ENCODE data around the gene CCL7. TPM values are rescaled to one million over a fixed set of nuclear protein-coding genes. Genes with fewer than 3 reads are reported as not detected.

The CCL7 gene
- polyA plus RNA-seq, 4 donors = 0.15 TPM; not detected in 3

- no peaks in the 10 kb centered on the region for H3K9me3 ChIP-seq (ENCODE audit: control insufficient read depth in 2 of 2, insufficient read depth in 1 of 2, low read depth in 1 of 2, low read length in 1 of 2)
- FAIRE-seq (no peak), DNase-seq (no peak)
- H3K27ac ChIP-seq (ENCODE audit: low read depth in 1 of 3, low read length in 2 of 3) = no peak overlapping the region
- H3K36me3 ChIP-seq (ENCODE audit: control insufficient read depth in 3 of 3, insufficient read depth in 2 of 3, low read depth in 1 of 3, low read length in 3 of 3) = no peaks in the 10 kb centered on the region
- peaks cover 0 to 2% (median 0%) of the 10 kb centered on the region in 3 donors for H3K27me3 ChIP-seq (ENCODE audit: control insufficient read depth in 3 of 3, insufficient read depth in 3 of 3, low read length in 3 of 3)
- WGBS, 3 donors = 68 to 86% (median 77%) methylated on average over 3 of the region's 3 CpGs
- H3K4me3 ChIP-seq (ENCODE audit: low read depth in 1 of 3, low read length in 3 of 3) = no peak overlapping the region
- H3K4me1 ChIP-seq (ENCODE audit: control insufficient read depth in 3 of 3, insufficient read depth in 2 of 3, low read depth in 1 of 3, low read length in 2 of 3) = peaks cover 0 to 78% (median 10%) of the 10 kb centered on the region in 3 donors
These were observed 18.8 kb upstream of the CCL7 start for GRCh38 chr17:34251186-34251585.

- Histone ChIP-seq H3K4me1 (ENCODE audit: control insufficient read depth in 3 of 3, insufficient read depth in 2 of 3, low read depth in 1 of 3, low read length in 2 of 3) (peaks cover 0 to 71% (median 10%) of the 10 kb centered on the region in 3 donors), H3K4me3 (ENCODE audit: low read depth in 1 of 3, low read length in 3 of 3) (no peak overlapping the region), H3K9me3 (ENCODE audit: control insufficient read depth in 2 of 2, insufficient read depth in 1 of 2, low read depth in 1 of 2, low read length in 1 of 2) (no peaks in the 10 kb centered on the region), H3K27me3 (ENCODE audit: control insufficient read depth in 3 of 3, insufficient read depth in 3 of 3, low read length in 3 of 3) (peaks cover 0 to 2% (median 0%) of the 10 kb centered on the region in 3 donors), H3K36me3 (ENCODE audit: control insufficient read depth in 3 of 3, insufficient read depth in 2 of 3, low read depth in 1 of 3, low read length in 3 of 3) (no peaks in the 10 kb centered on the region), H3K27ac (ENCODE audit: low read depth in 1 of 3, low read length in 2 of 3) (peak overlapping the region in 2 of 3 donors; percentile 13 to 88)
- 25 to 36% (median 32%) methylated on average over 5 of the region's 5 CpGs for WGBS, 3 donors
- no peak for DNase-seq
- FAIRE-seq = no peak
These were observed 18.0 kb upstream of the CCL7 start for GRCh38 chr17:34252095-34252443.

- 6 to 22% (median 21%) methylated on average over 6 of the region's 6 CpGs for WGBS, 3 donors
These were observed 17.4 kb upstream of the CCL7 start for GRCh38 chr17:34252444-34253138.

GRCh38 chr17:34253139-34253525, 16.9 kb upstream of the CCL7 start:
- FAIRE-seq (no peak), DNase-seq (no peak)
- Histone ChIP-seq H3K4me1 (ENCODE audit: control insufficient read depth in 3 of 3, insufficient read depth in 2 of 3, low read depth in 1 of 3, low read length in 2 of 3) (peaks cover 0 to 61% (median 10%) of the 10 kb centered on the region in 3 donors), H3K27ac (ENCODE audit: low read depth in 1 of 3, low read length in 2 of 3) (peak overlapping the region in 2 of 3 donors; percentile 3 to 88), H3K9me3 (ENCODE audit: control insufficient read depth in 2 of 2, insufficient read depth in 1 of 2, low read depth in 1 of 2, low read length in 1 of 2) (no peaks in the 10 kb centered on the region), H3K4me3 (ENCODE audit: low read depth in 1 of 3, low read length in 3 of 3) (no peak overlapping the region), H3K27me3 (ENCODE audit: control insufficient read depth in 3 of 3, insufficient read depth in 3 of 3, low read length in 3 of 3) (peaks cover 0 to 2% (median 0%) of the 10 kb centered on the region in 3 donors), H3K36me3 (ENCODE audit: control insufficient read depth in 3 of 3, insufficient read depth in 2 of 3, low read depth in 1 of 3, low read length in 3 of 3) (no peaks in the 10 kb centered on the region)
- WGBS, 3 donors = 72 to 81% (median 74%) methylated on average over 3 of the region's 3 CpGs

More at GRCh38 chr17:34252444-34253138, 17.4 kb upstream of the CCL7 start:
- FAIRE-seq (no peak), DNase-seq (peak; percentile 12 to 68)
- peaks cover 0 to 66% (median 10%) of the 10 kb centered on the region in 3 donors for H3K4me1 ChIP-seq (ENCODE audit: control insufficient read depth in 3 of 3, insufficient read depth in 2 of 3, low read depth in 1 of 3, low read length in 2 of 3)
- H3K4me3 ChIP-seq (ENCODE audit: low read depth in 1 of 3, low read length in 3 of 3) = no peak overlapping the region
- no peaks in the 10 kb centered on the region for H3K36me3 ChIP-seq (ENCODE audit: control insufficient read depth in 3 of 3, insufficient read depth in 2 of 3, low read depth in 1 of 3, low read length in 3 of 3)
- peak overlapping the region in 2 of 3 donors; percentile 13 to 88 for H3K27ac ChIP-seq (ENCODE audit: low read depth in 1 of 3, low read length in 2 of 3)
- H3K27me3 ChIP-seq (ENCODE audit: control insufficient read depth in 3 of 3, insufficient read depth in 3 of 3, low read length in 3 of 3) = peaks cover 0 to 2% (median 0%) of the 10 kb centered on the region in 3 donors
- no peaks in the 10 kb centered on the region for H3K9me3 ChIP-seq (ENCODE audit: control insufficient read depth in 2 of 2, insufficient read depth in 1 of 2, low read depth in 1 of 2, low read length in 1 of 2)

- FAIRE-seq (no peak), DNase-seq (no peak)
- H3K4me1 ChIP-seq (ENCODE audit: control insufficient read depth in 3 of 3, insufficient read depth in 2 of 3, low read depth in 1 of 3, low read length in 2 of 3) = peaks cover 0 to 52% (median 4%) of the 10 kb centered on the region in 3 donors
- no peaks in the 10 kb centered on the region for H3K36me3 ChIP-seq (ENCODE audit: control insufficient read depth in 3 of 3, insufficient read depth in 2 of 3, low read depth in 1 of 3, low read length in 3 of 3)
- no peak overlapping the region for H3K4me3 ChIP-seq (ENCODE audit: low read depth in 1 of 3, low read length in 3 of 3)
- H3K27ac ChIP-seq (ENCODE audit: low read depth in 1 of 3, low read length in 2 of 3) = peak overlapping the region in 2 of 3 donors; percentile 77 to 88
- 49 to 65% (median 61%) methylated on average over 3 of the region's 3 CpGs for WGBS, 3 donors
- no peaks in the 10 kb centered on the region for H3K9me3 ChIP-seq (ENCODE audit: control insufficient read depth in 2 of 2, insufficient read depth in 1 of 2, low read depth in 1 of 2, low read length in 1 of 2)
- peaks cover 0 to 2% (median 0%) of the 10 kb centered on the region in 3 donors for H3K27me3 ChIP-seq (ENCODE audit: control insufficient read depth in 3 of 3, insufficient read depth in 3 of 3, low read length in 3 of 3)
These were observed 15.9 kb upstream of the CCL7 start for GRCh38 chr17:34254146-34254545.

- Histone ChIP-seq H3K4me3 (ENCODE audit: low read depth in 1 of 3, low read length in 3 of 3) (peak within 1 kb of the TSS in 2 of 3 donors; percentile 19 to 46), H3K9me3 (ENCODE audit: control insufficient read depth in 2 of 2, insufficient read depth in 1 of 2, low read depth in 1 of 2, low read length in 1 of 2) (no peaks in the 10 kb centered on the region), H3K36me3 (ENCODE audit: control insufficient read depth in 3 of 3, insufficient read depth in 2 of 3, low read depth in 1 of 3, low read length in 3 of 3) (no peaks in the 10 kb centered on the region), H3K27ac (ENCODE audit: low read depth in 1 of 3, low read length in 2 of 3) (peak within 1 kb of the TSS in 2 of 3 donors; percentile 77 to 88), H3K27me3 (ENCODE audit: control insufficient read depth in 3 of 3, insufficient read depth in 3 of 3, low read length in 3 of 3) (peaks cover 0 to 2% (median 0%) of the 10 kb centered on the region in 3 donors), H3K4me1 (ENCODE audit: control insufficient read depth in 3 of 3, insufficient read depth in 2 of 3, low read depth in 1 of 3, low read length in 2 of 3) (peaks cover 0 to 45% (median 2%) of the 10 kb centered on the region in 3 donors)
- peak; percentile 21 to 78 for DNase-seq
- WGBS, 3 donors = 4 to 10% (median 4%) methylated on average over 11 of the region's 11 CpGs
- FAIRE-seq = no peak
These were observed 15.2 kb upstream of the CCL7 start, which contains the start of gene CCL2 for GRCh38 chr17:34254651-34255380. Gene CCL2, plus strand, starts transcription at chr17:34255285. Its CDS starts 65 bp downstream, at chr17:34255350.

GRCh38 chr17:34255381-34255732, 14.7 kb upstream of the CCL7 start:
- Histone ChIP-seq H3K36me3 (ENCODE audit: control insufficient read depth in 3 of 3, insufficient read depth in 2 of 3, low read depth in 1 of 3, low read length in 3 of 3) (no peaks in the 10 kb centered on the region), H3K27me3 (ENCODE audit: control insufficient read depth in 3 of 3, insufficient read depth in 3 of 3, low read length in 3 of 3) (peaks cover 0 to 2% (median 0%) of the 10 kb centered on the region in 3 donors), H3K27ac (ENCODE audit: low read depth in 1 of 3, low read length in 2 of 3) (peak overlapping the region in 2 of 3 donors; percentile 77 to 88), H3K4me3 (ENCODE audit: low read depth in 1 of 3, low read length in 3 of 3) (peak overlapping the region in 2 of 3 donors; percentile 19 to 46), H3K9me3 (ENCODE audit: control insufficient read depth in 2 of 2, insufficient read depth in 1 of 2, low read depth in 1 of 2, low read length in 1 of 2) (no peaks in the 10 kb centered on the region), H3K4me1 (ENCODE audit: control insufficient read depth in 3 of 3, insufficient read depth in 2 of 3, low read depth in 1 of 3, low read length in 2 of 3) (peaks cover 0 to 42% (median 2%) of the 10 kb centered on the region in 3 donors)
- WGBS, 3 donors = 27 to 38% (median 29%) methylated on average over 5 of the region's 5 CpGs
- FAIRE-seq (no peak), DNase-seq (no peak)

- Histone ChIP-seq H3K4me3 (ENCODE audit: low read depth in 1 of 3, low read length in 3 of 3) (peak overlapping the region in 1 of 3 donors; percentile 46), H3K36me3 (ENCODE audit: control insufficient read depth in 3 of 3, insufficient read depth in 2 of 3, low read depth in 1 of 3, low read length in 3 of 3) (no peaks in the 10 kb centered on the region), H3K4me1 (ENCODE audit: control insufficient read depth in 3 of 3, insufficient read depth in 2 of 3, low read depth in 1 of 3, low read length in 2 of 3) (peaks cover 0 to 37% (median 2%) of the 10 kb centered on the region in 3 donors), H3K27me3 (ENCODE audit: control insufficient read depth in 3 of 3, insufficient read depth in 3 of 3, low read length in 3 of 3) (peaks cover 0 to 2% (median 0%) of the 10 kb centered on the region in 3 donors), H3K27ac (ENCODE audit: low read depth in 1 of 3, low read length in 2 of 3) (peak overlapping the region in 2 of 3 donors; percentile 77 to 88), H3K9me3 (ENCODE audit: control insufficient read depth in 2 of 2, insufficient read depth in 1 of 2, low read depth in 1 of 2, low read length in 1 of 2) (no peaks in the 10 kb centered on the region)
- DNase-seq = no peak
- WGBS, 3 donors = 65 to 84% (median 71%) methylated on average over 1 of the region's 1 CpG
- no peak for FAIRE-seq
These were observed 14.2 kb upstream of the CCL7 start for GRCh38 chr17:34255841-34256240.
